Endothelial cell (in vitro differentiated cells): Measurements from ENCODE around the gene NAA35. TPM values are rescaled to one million over a fixed set of nuclear protein-coding genes. Genes with fewer than 3 reads are reported as not detected.
"Not testable (repeated sequence)": the region's sequence is repeated elsewhere in the genome, so short reads cannot be mapped to it uniquely, and the experiment has no call there.

ENCODE experiments used
- DNase-seq: peaks from one replicate; pipeline ENCODE4 v3.0.0; 2021; ENCODE audit warnings: low spot score
- H3K27ac Mint-ChIP-seq: one replicate; pipeline ENCODE4 v1.8.0; 2021; ENCODE audit warnings: mixed read lengths, inconsistent platforms; ENCODE audit not compliant: unreplicated experiment
- H3K27me3 Mint-ChIP-seq: one replicate; pipeline ENCODE4 v1.8.0; 2021; ENCODE audit warnings: mild to moderate bottlenecking, moderate library complexity, mixed read lengths, inconsistent platforms; ENCODE audit not compliant: unreplicated experiment
- H3K36me3 Mint-ChIP-seq: one replicate; pipeline ENCODE4 v1.8.0; 2021; ENCODE audit warnings: mild to moderate bottlenecking, low read depth, mixed read lengths, inconsistent platforms; ENCODE audit not compliant: unreplicated experiment
- H3K4me1 Mint-ChIP-seq: one replicate; pipeline ENCODE4 v1.8.0; 2021; ENCODE audit warnings: mild to moderate bottlenecking, mixed read lengths, inconsistent platforms; ENCODE audit not compliant: unreplicated experiment
- H3K4me3 Mint-ChIP-seq: one replicate; pipeline ENCODE4 v1.8.0; 2021; ENCODE audit warnings: mild to moderate bottlenecking, mixed read lengths, inconsistent platforms; ENCODE audit not compliant: unreplicated experiment
- H3K9me3 Mint-ChIP-seq: one replicate; pipeline ENCODE4 v1.8.0; 2021; ENCODE audit warnings: mixed read lengths, inconsistent platforms; ENCODE audit not compliant: unreplicated experiment
- total RNA-seq: library from RNA; stranded (reverse); fragmentation: NEBNext Ultra II Directional; extraction: Animal tissue kit (Norgen Biotek cat#: 25700); gene quantifications from one replicate; pipeline ENCODE4 v1.2.1, GENCODE V29; 2021; ENCODE audit not compliant: unreplicated experiment
- TF ChIP-seq, protein P1 (sequence below): fragments of 200-600 bp; sonication (generic); IDR thresholded peaks from one replicate; pipeline ENCODE4 v1.5.0; 2021; ENCODE audit warnings: antibody characterized with exemption; ENCODE audit not compliant: unreplicated experiment

Gene NAA35
- total RNA-seq, 1 donor from 2014 or later = 23.4 TPM

DNA sequence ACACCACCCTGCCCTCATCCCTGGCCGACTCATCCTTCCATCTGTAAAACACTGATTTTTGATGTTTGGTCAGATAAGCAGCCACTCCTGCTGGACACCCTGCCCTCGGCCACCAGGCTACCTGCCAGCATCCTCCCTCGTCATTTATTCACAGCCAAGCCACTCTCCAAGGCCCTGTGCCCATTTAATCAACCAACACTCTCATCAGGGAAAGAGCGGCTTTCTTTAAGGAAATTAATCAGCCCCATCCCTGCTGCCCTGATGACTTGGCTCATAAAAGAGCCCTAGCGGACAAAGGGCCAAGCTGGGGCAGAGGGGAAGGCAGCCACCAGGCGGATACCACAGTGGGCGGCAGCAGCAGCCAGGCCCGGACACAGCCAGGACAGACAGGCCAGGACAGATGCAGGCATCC lies 106.0 kb downstream of the NAA35 start:
- DNase-seq = no peak
- TF ChIP-seq, protein P1, sequence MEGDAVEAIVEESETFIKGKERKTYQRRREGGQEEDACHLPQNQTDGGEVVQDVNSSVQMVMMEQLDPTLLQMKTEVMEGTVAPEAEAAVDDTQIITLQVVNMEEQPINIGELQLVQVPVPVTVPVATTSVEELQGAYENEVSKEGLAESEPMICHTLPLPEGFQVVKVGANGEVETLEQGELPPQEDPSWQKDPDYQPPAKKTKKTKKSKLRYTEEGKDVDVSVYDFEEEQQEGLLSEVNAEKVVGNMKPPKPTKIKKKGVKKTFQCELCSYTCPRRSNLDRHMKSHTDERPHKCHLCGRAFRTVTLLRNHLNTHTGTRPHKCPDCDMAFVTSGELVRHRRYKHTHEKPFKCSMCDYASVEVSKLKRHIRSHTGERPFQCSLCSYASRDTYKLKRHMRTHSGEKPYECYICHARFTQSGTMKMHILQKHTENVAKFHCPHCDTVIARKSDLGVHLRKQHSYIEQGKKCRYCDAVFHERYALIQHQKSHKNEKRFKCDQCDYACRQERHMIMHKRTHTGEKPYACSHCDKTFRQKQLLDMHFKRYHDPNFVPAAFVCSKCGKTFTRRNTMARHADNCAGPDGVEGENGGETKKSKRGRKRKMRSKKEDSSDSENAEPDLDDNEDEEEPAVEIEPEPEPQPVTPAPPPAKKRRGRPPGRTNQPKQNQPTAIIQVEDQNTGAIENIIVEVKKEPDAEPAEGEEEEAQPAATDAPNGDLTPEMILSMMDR = no peak

DNA sequence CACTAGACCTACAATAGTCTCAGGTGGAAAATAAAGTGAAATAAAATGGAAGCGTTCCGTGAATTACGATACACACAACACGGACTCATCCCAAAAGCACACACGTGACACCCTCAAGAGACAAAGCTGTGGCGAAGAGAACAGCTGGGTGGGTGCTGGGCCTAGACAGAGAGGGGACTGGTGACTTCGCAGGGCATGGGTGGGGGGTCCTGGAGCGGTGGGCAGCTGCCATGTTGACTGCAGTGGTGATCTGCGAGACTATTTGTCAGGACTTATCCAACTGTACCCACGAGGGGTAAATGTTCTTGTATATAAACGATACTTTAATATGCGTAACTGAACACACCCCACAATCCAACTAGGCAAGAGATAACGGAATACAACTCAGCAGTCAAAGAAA lies 106.4 kb downstream of the NAA35 start:
- no peak for DNase-seq
- Mint-ChIP-seq H3K27me3 (no peaks in the 10 kb centered on the region), H3K27ac (no peak overlapping the region), H3K4me1 (peaks cover 6% of the 10 kb centered on the region), H3K36me3 (peaks cover 15% of the 10 kb centered on the region), H3K9me3 (no peaks in the 10 kb centered on the region), H3K4me3 (no peak overlapping the region)
- TF ChIP-seq, protein P1 = no peak

More for the DNA sequence above, 106.0 kb downstream of the NAA35 start:
- H3K36me3 Mint-ChIP-seq = peaks cover 15% of the 10 kb centered on the region
- no peak overlapping the region for H3K27ac Mint-ChIP-seq
- H3K27me3 Mint-ChIP-seq = no peaks in the 10 kb centered on the region
- H3K9me3 Mint-ChIP-seq = no peaks in the 10 kb centered on the region
- H3K4me1 Mint-ChIP-seq = peaks cover 4% of the 10 kb centered on the region
- H3K4me3 Mint-ChIP-seq = no peak overlapping the region

DNA sequence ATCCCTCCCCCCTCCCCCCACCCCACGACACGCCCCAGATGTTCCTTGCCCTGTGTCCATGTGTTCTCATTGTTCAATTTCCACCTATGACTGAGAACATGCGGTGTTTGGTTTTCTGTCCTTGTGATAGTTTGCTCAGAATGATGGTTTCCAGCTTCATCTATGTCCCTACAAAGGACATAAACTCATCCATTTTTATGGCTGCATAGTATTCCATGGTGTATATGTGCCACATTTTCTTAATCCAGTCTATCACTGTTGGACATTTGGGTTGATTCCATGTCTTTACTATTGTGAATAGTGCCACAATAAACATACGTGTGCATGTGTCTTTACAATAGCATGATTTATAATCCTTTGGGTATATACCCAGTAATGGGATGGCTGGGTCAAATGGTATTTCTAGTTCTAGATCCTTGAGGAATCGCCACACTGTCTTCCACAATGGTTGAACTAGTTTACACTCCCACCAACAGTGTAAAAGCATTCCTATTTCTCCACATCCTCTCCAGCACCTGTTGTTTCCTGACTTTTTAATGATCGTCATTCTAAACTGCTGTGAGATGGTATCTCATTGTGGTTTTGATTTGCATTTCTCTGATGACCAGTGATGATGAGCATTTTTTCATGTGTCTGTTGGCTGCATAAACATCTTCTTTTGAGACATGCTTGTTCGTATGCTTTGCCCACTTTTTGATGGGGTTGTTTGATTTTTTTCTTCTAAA lies 107.2 kb downstream of the NAA35 start:
- H3K4me1 Mint-ChIP-seq, H3K27me3 Mint-ChIP-seq, H3K4me3 Mint-ChIP-seq, H3K27ac Mint-ChIP-seq, H3K9me3 Mint-ChIP-seq, DNase-seq: not testable (repeated sequence)
- peaks cover 15% of the 10 kb centered on the region for H3K36me3 Mint-ChIP-seq

DNA sequence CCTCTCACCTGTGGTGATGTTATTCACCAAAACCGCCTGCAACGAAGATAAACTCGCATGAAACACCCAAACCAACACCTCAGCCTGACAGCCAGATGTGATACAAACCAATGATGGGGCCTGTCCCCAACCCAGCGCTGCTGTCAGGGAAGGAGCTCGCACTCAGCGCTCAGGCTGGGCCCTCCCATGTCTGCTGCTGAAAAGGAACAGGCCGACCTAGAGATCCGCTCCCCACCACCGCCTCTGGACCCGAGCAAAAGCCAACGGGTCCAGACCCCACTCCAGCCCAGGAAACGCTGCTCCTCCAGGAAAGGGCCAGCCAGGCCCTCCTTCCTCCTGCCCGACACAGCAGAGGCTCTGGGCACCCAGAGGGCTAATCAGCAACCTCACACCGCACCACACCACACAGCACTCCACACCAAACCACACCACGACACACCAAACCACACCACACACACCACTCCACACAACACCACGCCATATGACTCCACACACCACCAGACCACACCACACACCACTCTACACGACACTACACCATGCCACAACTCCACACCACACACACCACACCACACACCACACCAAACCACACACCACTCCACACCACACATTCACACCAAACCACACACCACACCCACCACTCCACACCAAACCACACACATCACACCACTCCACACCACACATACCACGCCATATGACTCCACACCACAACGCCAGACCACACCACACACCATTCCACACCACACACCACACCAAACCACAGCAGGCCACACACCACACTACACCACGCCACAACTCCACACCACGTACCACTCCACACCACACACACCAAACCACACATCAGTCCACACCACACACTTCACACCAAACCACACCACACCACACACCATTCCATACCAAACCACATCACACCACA lies 111.9 kb downstream of the NAA35 start:
- Mint-ChIP-seq H3K27ac (no peak overlapping the region), H3K4me1 (peaks cover 8% of the 10 kb centered on the region), H3K9me3 (no peaks in the 10 kb centered on the region), H3K27me3 (no peaks in the 10 kb centered on the region), H3K4me3 (no peak overlapping the region), H3K36me3 (peaks cover 6% of the 10 kb centered on the region)
- DNase-seq = no peak
- TF ChIP-seq, protein P1 = no peak

DNA sequence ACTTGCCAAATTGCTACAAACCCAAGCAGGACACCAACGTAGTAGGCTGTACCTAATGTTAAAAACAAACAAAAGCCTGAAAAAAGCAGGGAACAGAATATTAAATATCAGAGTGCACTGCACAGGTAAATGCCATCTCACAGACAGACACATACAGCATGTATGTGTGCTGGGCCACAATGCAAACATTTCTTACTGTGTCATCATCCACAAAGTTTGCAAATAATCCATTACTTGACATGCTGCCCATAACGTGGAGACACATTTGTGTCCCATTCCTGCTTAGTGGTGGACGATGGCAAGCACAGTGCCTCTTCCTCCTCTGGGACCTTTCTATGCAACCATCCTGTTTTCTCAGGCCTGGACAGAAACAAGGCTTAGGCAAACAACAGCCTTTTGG lies 113.7 kb downstream of the NAA35 start:
- Mint-ChIP-seq H3K4me3 (no peak overlapping the region), H3K4me1 (peaks cover 8% of the 10 kb centered on the region), H3K27ac (no peak overlapping the region), H3K36me3 (peaks cover 11% of the 10 kb centered on the region), H3K27me3 (no peaks in the 10 kb centered on the region), H3K9me3 (no peaks in the 10 kb centered on the region)
- no peak for DNase-seq
- TF ChIP-seq, protein P1 = no peak
